Vagina (tissue), 2 donors: ENCODE measurements around the gene SNRPA1.

Source experiments
- CTCF ChIP-seq, 3 experiments: fragments of 450-650 bp in 2 of 3; fragments of 200-600 bp in 1 of 3; sonication (generic) in 1 of 3; IDR thresholded peaks; one replicate each; pipeline ENCODE4 v1.5.1; 2017 to 2019; ENCODE audit warnings: antibody characterized with exemption in 3 of 3, mild to moderate bottlenecking in 2 of 3, moderate library complexity in 2 of 3
- POLR2A ChIP-seq, 2 donors: fragments of 450-650 bp; IDR thresholded peaks; one replicate each; pipeline ENCODE4 v1.6.1; 2017; ENCODE audit warnings: antibody characterized with exemption in 2 of 2, mild to moderate bottlenecking in 2 of 2, moderate library complexity in 2 of 2

GRCh38 chr15:101324524-101325177, 29.6 kb upstream of the SNRPA1 start:
- TF ChIP-seq POLR2A (IDR thresholded peaks at IDR 0.05) (no peak), CTCF (IDR thresholded peaks at IDR 0.05) (no peak)
